Stimulated activated CD4-positive, alpha-beta T cell treated with anti-CD3 and anti-CD28 coated beads, Interleukin-2, amount 100 ng/mL, for 24 hours (primary cell): Measurements from ENCODE around the gene NFYC.
A peak's percentile ranks its signal among the peaks of the same experiment; 100 is the strongest.

Experiments used
- DNase-seq, 2 donors: peaks; one replicate each; pipeline ENCODE4 v3.0.0-alpha.2; 2020

NFYC gene

GRCh38 chr1:40798366-40799281, 107.1 kb downstream of the NFYC start:
- no peak for DNase-seq

- DNase-seq: no peak
Measured at GRCh38 chr1:40799351-40799867, 107.9 kb downstream of the NFYC start.

- no peak for DNase-seq
Measured at GRCh38 chr1:40801742-40802077, 110.2 kb downstream of the NFYC start.

- peak; percentile 84 to 86 for DNase-seq
Measured at GRCh38 chr1:40802078-40802741, 110.7 kb downstream of the NFYC start.

GRCh38 chr1:40802742-40803113, 111.2 kb downstream of the NFYC start:
- no peak for DNase-seq

GRCh38 chr1:40803447-40803846, 111.9 kb downstream of the NFYC start:
- no peak for DNase-seq

GRCh38 chr1:40803902-40804301, 112.4 kb downstream of the NFYC start:
- no peak for DNase-seq

GRCh38 chr1:40806240-40806639, 114.7 kb downstream of the NFYC start:
- DNase-seq: no peak

- DNase-seq: no peak
Measured at GRCh38 chr1:40806731-40807695, 115.5 kb downstream of the NFYC start.

- no peak for DNase-seq
Measured at GRCh38 chr1:40808002-40808401, 116.5 kb downstream of the NFYC start.

- no peak for DNase-seq
Measured at GRCh38 chr1:40808444-40808843, 116.9 kb downstream of the NFYC start.

GRCh38 chr1:40808909-40809308, 117.4 kb downstream of the NFYC start:
- DNase-seq: no peak

GRCh38 chr1:40810927-40811326, 119.4 kb downstream of the NFYC start:
- DNase-seq: no peak

- no peak for DNase-seq
Measured at GRCh38 chr1:40815420-40815819, 123.9 kb downstream of the NFYC start.

- no peak for DNase-seq
Measured at GRCh38 chr1:40817791-40818263, 126.3 kb downstream of the NFYC start.

- peak; percentile 87 to 89 for DNase-seq
Measured at GRCh38 chr1:40818264-40818961, 126.9 kb downstream of the NFYC start.

GRCh38 chr1:40819101-40819500, 127.6 kb downstream of the NFYC start:
- DNase-seq: no peak

- no peak for DNase-seq
Measured at GRCh38 chr1:40820251-40820797, 128.8 kb downstream of the NFYC start.
